HG02973 (cell line): ENCODE results near the gene INPP5D.
A peak's percentile ranks its signal among the peaks of the same experiment; 100 is the strongest.
"Not testable (repeated sequence)": the region's sequence is repeated elsewhere in the genome, so short reads cannot be mapped to it uniquely, and the experiment has no call there.

Experiments
- ATAC-seq: cut with Tn5 transposase; IDR thresholded peaks from one replicate; pipeline ENCODE4 v1.9.1; 2021; ENCODE audit warnings: moderate library complexity; ENCODE audit not compliant: unreplicated experiment

Gene INPP5D

GRCh38 chr2:233091595-233092375, 31.6 kb downstream of the INPP5D start:
- ATAC-seq, result no peak

- ATAC-seq, result no peak
Observed at GRCh38 chr2:233092432-233093165, 32.5 kb downstream of the INPP5D start.

- ATAC-seq, result no peak
Observed at GRCh38 chr2:233093166-233093448, 33.0 kb downstream of the INPP5D start.

- no peak for ATAC-seq
Observed at GRCh38 chr2:233093721-233094120, 33.6 kb downstream of the INPP5D start.

GRCh38 chr2:233094614-233095013, 34.5 kb downstream of the INPP5D start:
- ATAC-seq, result no peak

GRCh38 chr2:233096006-233096405, 35.9 kb downstream of the INPP5D start:
- no peak for ATAC-seq

- no peak for ATAC-seq
Observed at GRCh38 chr2:233098618-233099017, 38.5 kb downstream of the INPP5D start.

GRCh38 chr2:233099820-233100191, 39.7 kb downstream of the INPP5D start:
- not testable (repeated sequence) for ATAC-seq

- peak; percentile 74 for ATAC-seq
Observed at GRCh38 chr2:233100192-233100998, 40.3 kb downstream of the INPP5D start.

GRCh38 chr2:233101141-233101540, 41.0 kb downstream of the INPP5D start:
- ATAC-seq, result no peak

- no peak for ATAC-seq
Observed at GRCh38 chr2:233101816-233102215, 41.7 kb downstream of the INPP5D start.

GRCh38 chr2:233105156-233105895, 45.2 kb downstream of the INPP5D start:
- ATAC-seq, result no peak

- ATAC-seq, result no peak
Observed at GRCh38 chr2:233105930-233106329, 45.8 kb downstream of the INPP5D start.

GRCh38 chr2:233107011-233107410, 46.9 kb downstream of the INPP5D start:
- no peak for ATAC-seq

GRCh38 chr2:233107831-233108300, 47.7 kb downstream of the INPP5D start:
- no peak for ATAC-seq

- ATAC-seq, result no peak
Observed at GRCh38 chr2:233108611-233109490, 48.7 kb downstream of the INPP5D start.

- no peak for ATAC-seq
Observed at GRCh38 chr2:233111427-233111826, 51.3 kb downstream of the INPP5D start.

GRCh38 chr2:233112329-233112728, 52.2 kb downstream of the INPP5D start:
- no peak for ATAC-seq

- ATAC-seq, result no peak
Observed at GRCh38 chr2:233112776-233113452, 52.8 kb downstream of the INPP5D start.
